AG10803 (cell line): ENCODE results near the gene TAMM41.

Experiments used
- DNase-seq: peaks from one replicate; pipeline ENCODE4 v3.0.0; 2010; ENCODE audit warnings: low read depth
- H3K4me3 ChIP-seq: 2 replicates; pipeline ENCODE4 v1.5.1; 2011; ENCODE audit warnings: mild to moderate bottlenecking, low read length, control low read depth
- CTCF ChIP-seq: conservative IDR thresholded peaks from 2 replicates; pipeline ENCODE4 v1.5.1; 2011; ENCODE audit warnings: mild to moderate bottlenecking, low read length, control low read depth, inconsistent platforms

The TAMM41 gene

GRCh38 chr3:11808231-11808630 is 38.5 kb downstream of the TAMM41 start:
- TF ChIP-seq CTCF = no peak; the same call in 1 of the 2 replicates

GRCh38 chr3:11807686-11808085 is 39.0 kb downstream of the TAMM41 start:
- no peak overlapping the region; the same call in 1 of the 2 replicates for H3K4me3 ChIP-seq
- no peak for TF ChIP-seq CTCF
- DNase-seq = peak; percentile 87

More at GRCh38 chr3:11808231-11808630, 38.5 kb downstream of the TAMM41 start:
- DNase-seq = peak; percentile 42
- H3K4me3 ChIP-seq = no peak overlapping the region

- no peak for DNase-seq
- TF ChIP-seq CTCF = no peak
- H3K4me3 ChIP-seq = no peak overlapping the region
Measured at GRCh38 chr3:11805716-11806115, 41.0 kb downstream of the TAMM41 start.

GRCh38 chr3:11803977-11804892 is 42.5 kb downstream of the TAMM41 start:
- DNase-seq = peak; percentile 73
- peak; percentile 89 for TF ChIP-seq CTCF

GRCh38 chr3:11799791-11800190 is 46.9 kb downstream of the TAMM41 start:
- no peak overlapping the region for H3K4me3 ChIP-seq
- no peak for DNase-seq
- TF ChIP-seq CTCF = no peak

More at GRCh38 chr3:11803977-11804892, 42.5 kb downstream of the TAMM41 start:
- no peak overlapping the region for H3K4me3 ChIP-seq

GRCh38 chr3:11794927-11795326 is 51.8 kb downstream of the TAMM41 start:
- no peak for TF ChIP-seq CTCF
- DNase-seq = no peak
- no peak overlapping the region for H3K4me3 ChIP-seq
